Measurements from ENCODE around the gene RIMOC1.

GRCh38 chr5:41875121-41875520 is 29.0 kb upstream of the RIMOC1 start:
- TF ChIP-seq GATA2 (IDR thresholded peaks at IDR 0.05; ENCODE audit: low read depth, low read length): no peak
- no peak for TF ChIP-seq GATA3 (IDR thresholded peaks at IDR 0.05; ENCODE audit: low read depth, low read length)

Measured in SH-SY5Y (cell line).